GM23338 (cell line): ENCODE data around the gene CORO1C.

Experiments used
- EZH2phosphoT487 ChIP-seq: fragments of 200-600 bp; sonication (generic); IDR thresholded peaks from one replicate; pipeline ENCODE4 v1.8.1; 2018; ENCODE audit warnings: antibody characterized with exemption; ENCODE audit not compliant: unreplicated experiment
- NANOG ChIP-seq: IDR thresholded peaks from 2 replicates; pipeline ENCODE4 v1.6.1; 2016; ENCODE audit warnings: antibody characterized with exemption, borderline replicate concordance
- POLR2AphosphoS5 ChIP-seq: IDR thresholded peaks from 2 replicates; pipeline ENCODE4 v1.6.1; 2016; ENCODE audit warnings: antibody characterized with exemption, low read depth
- TF ChIP-seq, protein P1 (sequence below), 2 experiments: fragments of 200-600 bp in 1 of 2; sonication (generic) in 1 of 2; conservative IDR thresholded peaks; 2 replicates each; pipeline versions ENCODE4 v1.5.1 to v1.6.1; 2016 to 2017; ENCODE audit warnings: antibody characterized with exemption in 2 of 2, low read depth in 2 of 2, mild to moderate bottlenecking in 2 of 2, moderate library complexity in 1 of 2

- TF ChIP-seq, protein P1, sequence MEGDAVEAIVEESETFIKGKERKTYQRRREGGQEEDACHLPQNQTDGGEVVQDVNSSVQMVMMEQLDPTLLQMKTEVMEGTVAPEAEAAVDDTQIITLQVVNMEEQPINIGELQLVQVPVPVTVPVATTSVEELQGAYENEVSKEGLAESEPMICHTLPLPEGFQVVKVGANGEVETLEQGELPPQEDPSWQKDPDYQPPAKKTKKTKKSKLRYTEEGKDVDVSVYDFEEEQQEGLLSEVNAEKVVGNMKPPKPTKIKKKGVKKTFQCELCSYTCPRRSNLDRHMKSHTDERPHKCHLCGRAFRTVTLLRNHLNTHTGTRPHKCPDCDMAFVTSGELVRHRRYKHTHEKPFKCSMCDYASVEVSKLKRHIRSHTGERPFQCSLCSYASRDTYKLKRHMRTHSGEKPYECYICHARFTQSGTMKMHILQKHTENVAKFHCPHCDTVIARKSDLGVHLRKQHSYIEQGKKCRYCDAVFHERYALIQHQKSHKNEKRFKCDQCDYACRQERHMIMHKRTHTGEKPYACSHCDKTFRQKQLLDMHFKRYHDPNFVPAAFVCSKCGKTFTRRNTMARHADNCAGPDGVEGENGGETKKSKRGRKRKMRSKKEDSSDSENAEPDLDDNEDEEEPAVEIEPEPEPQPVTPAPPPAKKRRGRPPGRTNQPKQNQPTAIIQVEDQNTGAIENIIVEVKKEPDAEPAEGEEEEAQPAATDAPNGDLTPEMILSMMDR (conservative IDR thresholded peaks at IDR 0.05; ENCODE audit: low read depth in 2 of 2): no peak
- TF ChIP-seq POLR2AphosphoS5 (no peak), EZH2phosphoT487 (no peak), NANOG (no peak)
These were observed 16.2 kb upstream of the CORO1C start for GRCh38 chr12:108747563-108747962.
